ENCODE measurements around the gene PP2D1.

DNA sequence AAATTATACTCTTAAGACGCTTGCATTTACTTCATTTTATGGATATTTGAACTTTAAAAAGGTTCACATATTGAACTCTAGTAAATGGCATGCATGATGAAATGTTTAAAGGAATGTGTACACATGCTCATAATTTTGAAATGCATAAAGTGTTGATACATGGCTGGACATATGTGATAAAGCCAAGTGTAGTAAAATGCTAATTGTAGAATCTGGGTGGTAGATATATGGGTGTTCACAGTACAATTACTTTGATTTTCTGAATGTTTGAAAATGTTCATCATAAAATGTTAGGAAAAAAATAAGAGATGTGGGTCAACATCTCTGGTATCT is 73.8 kb downstream of the PP2D1 start:
- no peak for TF ChIP-seq TAF1 (IDR thresholded peaks at IDR 0.05; ENCODE audit: low read depth, low read length)
- no peak for TF ChIP-seq POLR2AphosphoS5 (IDR thresholded peaks at IDR 0.05; ENCODE audit: low read depth, low read length)
- TF ChIP-seq HDAC2 (IDR thresholded peaks at IDR 0.05; ENCODE audit: borderline replicate concordance in 1 of 2, low read depth in 2 of 2, low read length in 2 of 2) = no peak
- TF ChIP-seq EZH2 (IDR thresholded peaks at IDR 0.05; ENCODE audit: low read depth, low read length, severe bottlenecking) = no peak
- TF ChIP-seq POLR2A (IDR thresholded peaks at IDR 0.05; ENCODE audit: control extremely low read depth in 1 of 2, low read depth in 2 of 2, low read length in 2 of 2) = no peak
- TF ChIP-seq, protein P1, sequence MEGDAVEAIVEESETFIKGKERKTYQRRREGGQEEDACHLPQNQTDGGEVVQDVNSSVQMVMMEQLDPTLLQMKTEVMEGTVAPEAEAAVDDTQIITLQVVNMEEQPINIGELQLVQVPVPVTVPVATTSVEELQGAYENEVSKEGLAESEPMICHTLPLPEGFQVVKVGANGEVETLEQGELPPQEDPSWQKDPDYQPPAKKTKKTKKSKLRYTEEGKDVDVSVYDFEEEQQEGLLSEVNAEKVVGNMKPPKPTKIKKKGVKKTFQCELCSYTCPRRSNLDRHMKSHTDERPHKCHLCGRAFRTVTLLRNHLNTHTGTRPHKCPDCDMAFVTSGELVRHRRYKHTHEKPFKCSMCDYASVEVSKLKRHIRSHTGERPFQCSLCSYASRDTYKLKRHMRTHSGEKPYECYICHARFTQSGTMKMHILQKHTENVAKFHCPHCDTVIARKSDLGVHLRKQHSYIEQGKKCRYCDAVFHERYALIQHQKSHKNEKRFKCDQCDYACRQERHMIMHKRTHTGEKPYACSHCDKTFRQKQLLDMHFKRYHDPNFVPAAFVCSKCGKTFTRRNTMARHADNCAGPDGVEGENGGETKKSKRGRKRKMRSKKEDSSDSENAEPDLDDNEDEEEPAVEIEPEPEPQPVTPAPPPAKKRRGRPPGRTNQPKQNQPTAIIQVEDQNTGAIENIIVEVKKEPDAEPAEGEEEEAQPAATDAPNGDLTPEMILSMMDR (IDR thresholded peaks at IDR 0.05; ENCODE audit: control extremely low read depth in 1 of 3, insufficient read depth in 1 of 3, low read depth in 1 of 3, low read length in 3 of 3) = no peak
- no peak for TF ChIP-seq MAFK (IDR thresholded peaks at IDR 0.05; ENCODE audit: low read depth, low read length)
- TF ChIP-seq BRCA1 (IDR thresholded peaks at IDR 0.05; ENCODE audit: low read depth, low read length) = no peak
- no peak for TF ChIP-seq EP300 (IDR thresholded peaks at IDR 0.05; ENCODE audit: borderline replicate concordance in 1 of 2, low read depth in 2 of 2, low read length in 2 of 2)
- TF ChIP-seq SIX5 (IDR thresholded peaks at IDR 0.05; ENCODE audit: low read depth, low read length) = no peak
- no peak for TF ChIP-seq TCF12 (IDR thresholded peaks at IDR 0.05; ENCODE audit: low read depth, low read length)
- TF ChIP-seq, protein P2, sequence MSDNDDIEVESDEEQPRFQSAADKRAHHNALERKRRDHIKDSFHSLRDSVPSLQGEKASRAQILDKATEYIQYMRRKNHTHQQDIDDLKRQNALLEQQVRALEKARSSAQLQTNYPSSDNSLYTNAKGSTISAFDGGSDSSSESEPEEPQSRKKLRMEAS (IDR thresholded peaks at IDR 0.05) = no peak
- TF ChIP-seq KDM1A (IDR thresholded peaks at IDR 0.05; ENCODE audit: borderline replicate concordance, low read length) = no peak

All from H1 (cell line).